ENCODE results near the gene CPN2. TPM values are rescaled to one million over a fixed set of nuclear protein-coding genes. Genes with fewer than 3 reads are reported as not detected.

CPN2 gene
- total RNA-seq, 4 donors from 2014 or later = 0.15 TPM; not detected in 3

- Histone ChIP-seq H3K27ac (no peak overlapping the region), H3K4me3 (no peak overlapping the region), H3K9me3 (no peaks in the 10 kb centered on the region), H3K4me1 (no peaks in the 10 kb centered on the region), H3K36me3 (no peaks in the 10 kb centered on the region), H3K27me3 (no peaks in the 10 kb centered on the region)
- intact Hi-C loops (cut with DNase I; ENCODE audit: low total_unique reads) = no loop called here
- no peak for DNase-seq
- TF ChIP-seq POLR2A (IDR thresholded peaks at IDR 0.05) (no peak), CTCF (IDR thresholded peaks at IDR 0.05) (no peak)
These were observed 429 bp downstream of the CPN2 start for GRCh38 chr3:194350726-194351071.

- intact Hi-C loops (cut with DNase I; ENCODE audit: low total_unique reads) = no loop called here
- TF ChIP-seq POLR2A (IDR thresholded peaks at IDR 0.05) (no peak), CTCF (IDR thresholded peaks at IDR 0.05) (no peak)
- Histone ChIP-seq H3K27me3 (no peaks in the 10 kb centered on the region), H3K4me3 (no peak overlapping the region), H3K9me3 (no peaks in the 10 kb centered on the region), H3K4me1 (no peaks in the 10 kb centered on the region), H3K27ac (no peak overlapping the region), H3K36me3 (no peaks in the 10 kb centered on the region)
- no peak for DNase-seq
These were observed 2.8 kb downstream of the CPN2 start for GRCh38 chr3:194348354-194348753.

GRCh38 chr3:194346621-194347020 is 4.5 kb downstream of the CPN2 start:
- no peak for TF ChIP-seq POLR2A (IDR thresholded peaks at IDR 0.05)
- no peak for TF ChIP-seq CTCF (IDR thresholded peaks at IDR 0.05)
- Histone ChIP-seq H3K9me3 (no peaks in the 10 kb centered on the region), H3K4me1 (no peaks in the 10 kb centered on the region), H3K27ac (no peak overlapping the region), H3K36me3 (no peaks in the 10 kb centered on the region), H3K4me3 (no peak overlapping the region), H3K27me3 (no peaks in the 10 kb centered on the region)
- intact Hi-C loops (cut with DNase I; ENCODE audit: low total_unique reads) = no loop called here
- no peak for DNase-seq

- Histone ChIP-seq H3K4me3 (no peak overlapping the region), H3K27me3 (no peaks in the 10 kb centered on the region), H3K4me1 (no peaks in the 10 kb centered on the region), H3K36me3 (no peaks in the 10 kb centered on the region), H3K27ac (no peak overlapping the region), H3K9me3 (no peaks in the 10 kb centered on the region)
- TF ChIP-seq POLR2A (IDR thresholded peaks at IDR 0.05) = no peak
- intact Hi-C loops (cut with DNase I; ENCODE audit: low total_unique reads) = no loop called here
- DNase-seq = no peak
These were observed 5.1 kb downstream of the CPN2 start for GRCh38 chr3:194346035-194346434.

GRCh38 chr3:194344012-194344411 is 7.1 kb downstream of the CPN2 start:
- Histone ChIP-seq H3K27ac (no peak overlapping the region), H3K4me3 (no peak overlapping the region), H3K36me3 (no peaks in the 10 kb centered on the region), H3K27me3 (no peaks in the 10 kb centered on the region), H3K9me3 (no peaks in the 10 kb centered on the region), H3K4me1 (no peaks in the 10 kb centered on the region)
- DNase-seq = peak; percentile 74 to 77
- TF ChIP-seq CTCF (IDR thresholded peaks at IDR 0.05) (peak; percentile 70 to 92 (median 82)), POLR2A (IDR thresholded peaks at IDR 0.05) (no peak)
- intact Hi-C loops (cut with DNase I; ENCODE audit: low total_unique reads) = no loop called here

- Histone ChIP-seq H3K9me3 (no peaks in the 10 kb centered on the region), H3K36me3 (no peaks in the 10 kb centered on the region), H3K4me3 (no peak overlapping the region), H3K27me3 (no peaks in the 10 kb centered on the region), H3K4me1 (no peaks in the 10 kb centered on the region), H3K27ac (no peak overlapping the region)
- DNase-seq = no peak
- intact Hi-C loops (cut with DNase I; ENCODE audit: low total_unique reads) = no loop called here
- TF ChIP-seq CTCF (IDR thresholded peaks at IDR 0.05) (no peak), POLR2A (IDR thresholded peaks at IDR 0.05) (no peak)
These were observed 7.6 kb downstream of the CPN2 start for GRCh38 chr3:194343561-194343893.

All from uterus (tissue), 4 donors.